HG03108 (cell line): Measurements from ENCODE around the gene HSD17B13.

Source experiments
- ATAC-seq: cut with Tn5 transposase; IDR thresholded peaks from one replicate; pipeline ENCODE4 v1.9.1; 2021; ENCODE audit warnings: moderate library complexity; ENCODE audit not compliant: unreplicated experiment

The HSD17B13 gene

GRCh38 chr4:87270825-87271224, 51.9 kb downstream of the HSD17B13 start:
- ATAC-seq: no peak

GRCh38 chr4:87270144-87270543, 52.5 kb downstream of the HSD17B13 start:
- no peak for ATAC-seq

GRCh38 chr4:87268411-87268810, 54.3 kb downstream of the HSD17B13 start:
- no peak for ATAC-seq

GRCh38 chr4:87266986-87267385, 55.7 kb downstream of the HSD17B13 start:
- no peak for ATAC-seq

GRCh38 chr4:87262886-87263285, 59.8 kb downstream of the HSD17B13 start:
- no peak for ATAC-seq

- ATAC-seq: no peak
These were observed 62.2 kb downstream of the HSD17B13 start for GRCh38 chr4:87260477-87260876.

GRCh38 chr4:87258677-87259076, 64.0 kb downstream of the HSD17B13 start:
- ATAC-seq: no peak

- ATAC-seq: no peak
These were observed 65.2 kb downstream of the HSD17B13 start for GRCh38 chr4:87257523-87257922.

- ATAC-seq: no peak
These were observed 66.9 kb downstream of the HSD17B13 start for GRCh38 chr4:87255755-87256154.
